Activated naive CD4-positive, alpha-beta T cell treated with anti-CD3 and anti-CD28 coated beads, Interleukin-2, amount 50 U/mL, for 24 hours (primary cell): ENCODE measurements around the gene ITGB8.

Experiments used
- H3K27ac Mint-ChIP-seq: one replicate; pipeline ENCODE4 v1.8.0; 2021; ENCODE audit warnings: mild to moderate bottlenecking, mixed read lengths
- H3K27me3 Mint-ChIP-seq: one replicate; pipeline ENCODE4 v1.8.0; 2021; ENCODE audit warnings: mixed read lengths
- H3K36me3 Mint-ChIP-seq: one replicate; pipeline ENCODE4 v1.8.0; 2021; ENCODE audit warnings: mixed read lengths
- H3K4me1 Mint-ChIP-seq: one replicate; pipeline ENCODE4 v1.8.0; 2021; ENCODE audit warnings: mixed read lengths
- H3K4me3 Mint-ChIP-seq: one replicate; pipeline ENCODE4 v1.8.0; 2021; ENCODE audit warnings: mild to moderate bottlenecking, mixed read lengths
- H3K9me3 Mint-ChIP-seq: one replicate; pipeline ENCODE4 v1.8.0; 2021; ENCODE audit warnings: mixed read lengths

ITGB8 gene

DNA sequence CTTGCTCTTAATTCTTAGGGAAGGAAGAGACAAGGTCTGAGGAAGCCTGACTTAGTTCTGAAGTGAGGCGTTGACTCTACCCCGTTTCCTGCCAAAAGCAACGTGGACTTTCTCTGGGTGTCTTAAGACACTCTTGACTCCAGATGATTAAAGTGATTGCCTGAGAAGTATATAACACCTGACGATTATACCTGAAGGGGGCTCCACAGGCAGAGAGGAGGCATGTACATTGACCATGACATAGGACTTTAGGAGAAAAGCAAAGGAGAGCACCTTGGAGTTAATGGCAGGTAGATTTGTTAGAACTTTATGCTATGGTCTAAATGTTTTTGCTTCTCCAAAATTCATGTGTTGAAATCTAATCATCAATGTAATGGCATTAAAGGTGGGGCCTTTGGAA is 15.9 kb downstream of the ITGB8 start:
- Mint-ChIP-seq H3K4me1 (no peaks in the 10 kb centered on the region), H3K9me3 (no peaks in the 10 kb centered on the region), H3K36me3 (no peaks in the 10 kb centered on the region), H3K27me3 (no peaks in the 10 kb centered on the region), H3K4me3 (no peak overlapping the region), H3K27ac (no peak overlapping the region)

DNA sequence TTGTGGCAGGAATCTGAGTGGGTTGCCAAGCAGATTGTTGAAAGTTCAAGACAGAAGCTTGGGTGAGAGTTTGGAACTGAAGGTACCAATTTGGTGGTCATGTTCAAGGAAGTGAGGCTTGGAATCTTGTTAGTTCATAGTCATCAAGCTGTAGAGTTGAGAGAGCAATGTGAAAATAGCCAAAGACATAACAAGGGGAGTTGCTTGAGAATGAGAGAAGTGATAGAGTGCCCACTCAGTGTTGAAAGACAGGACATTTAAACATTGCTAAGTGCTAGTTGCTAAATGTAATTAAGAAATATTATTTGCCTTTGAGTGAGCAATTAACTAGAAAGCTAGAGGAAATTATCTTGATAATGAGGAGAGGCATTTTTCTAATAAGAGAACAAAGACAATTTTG is 17.0 kb downstream of the ITGB8 start:
- H3K27me3 Mint-ChIP-seq, result no peaks in the 10 kb centered on the region
- H3K36me3 Mint-ChIP-seq, result no peaks in the 10 kb centered on the region
- H3K4me1 Mint-ChIP-seq, result no peaks in the 10 kb centered on the region
- no peaks in the 10 kb centered on the region for H3K9me3 Mint-ChIP-seq
- H3K4me3 Mint-ChIP-seq, result no peak overlapping the region
- H3K27ac Mint-ChIP-seq, result no peak overlapping the region

- Mint-ChIP-seq H3K9me3 (no peaks in the 10 kb centered on the region), H3K4me1 (no peaks in the 10 kb centered on the region), H3K27ac (no peak overlapping the region), H3K4me3 (no peak overlapping the region), H3K27me3 (no peaks in the 10 kb centered on the region), H3K36me3 (no peaks in the 10 kb centered on the region)
Measured at GRCh38 chr7:20348125-20348807, 17.6 kb downstream of the ITGB8 start.

DNA sequence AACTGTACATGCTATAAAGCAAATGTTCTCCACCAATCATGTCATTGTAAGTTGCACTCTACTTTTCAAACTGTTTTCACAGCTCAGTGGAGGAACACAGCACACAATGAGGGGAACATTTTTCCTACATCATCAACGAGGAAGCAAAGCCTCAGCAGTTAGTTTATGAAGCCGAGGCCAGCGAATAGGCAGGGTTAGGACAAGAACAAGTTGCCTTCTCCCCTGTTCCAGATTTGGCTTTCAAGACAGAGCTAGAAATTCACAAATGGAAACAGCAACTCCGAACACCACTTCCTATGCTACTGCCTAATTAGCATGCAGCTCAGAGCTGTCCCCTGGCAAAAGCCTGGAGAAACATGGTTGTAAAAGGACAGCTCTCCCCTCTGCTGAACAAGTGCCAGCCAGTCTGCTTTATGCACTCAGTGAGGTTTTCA is 19.8 kb downstream of the ITGB8 start:
- no peaks in the 10 kb centered on the region for H3K36me3 Mint-ChIP-seq
- H3K27ac Mint-ChIP-seq, result no peak overlapping the region
- H3K9me3 Mint-ChIP-seq, result no peaks in the 10 kb centered on the region
- H3K27me3 Mint-ChIP-seq, result no peaks in the 10 kb centered on the region
- no peaks in the 10 kb centered on the region for H3K4me1 Mint-ChIP-seq
- no peak overlapping the region for H3K4me3 Mint-ChIP-seq

DNA sequence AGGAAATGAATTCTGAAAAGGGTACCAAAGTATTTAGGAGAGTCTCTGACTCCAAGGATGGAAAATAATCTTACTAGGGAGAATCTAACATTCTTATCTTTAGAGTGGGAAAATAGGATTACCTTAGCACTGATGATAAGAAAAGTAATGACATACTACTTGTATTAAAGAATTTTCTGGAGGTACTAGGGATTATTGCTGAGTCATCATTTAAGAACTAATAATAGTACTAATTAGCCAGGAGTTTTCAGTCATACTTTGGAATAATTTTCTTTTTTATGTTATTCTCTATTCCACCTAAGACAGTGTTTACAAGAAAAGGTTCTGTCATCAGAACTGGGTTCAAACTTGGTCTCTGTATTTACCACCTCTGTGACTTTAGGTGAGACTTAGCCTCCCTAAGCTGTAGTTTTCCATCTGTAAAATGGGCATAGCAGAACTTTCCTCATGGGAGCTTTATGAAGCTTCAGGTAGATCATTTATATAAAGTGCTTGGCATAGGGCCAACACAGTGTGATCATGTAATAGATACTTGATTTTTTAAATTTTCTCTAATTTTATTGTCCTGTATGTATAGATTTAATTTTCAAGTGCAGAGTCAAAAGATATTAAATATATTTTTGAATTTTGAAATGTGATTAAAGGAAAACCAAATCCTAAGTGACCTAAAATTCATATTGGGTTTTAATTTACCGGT is 20.4 kb downstream of the ITGB8 start:
- no peaks in the 10 kb centered on the region for H3K36me3 Mint-ChIP-seq
- H3K4me3 Mint-ChIP-seq, result no peak overlapping the region

GRCh38 chr7:20351901-20352300 is 21.2 kb downstream of the ITGB8 start:
- Mint-ChIP-seq H3K36me3 (no peaks in the 10 kb centered on the region), H3K4me3 (no peak overlapping the region), H3K27ac (no peak overlapping the region), H3K9me3 (no peaks in the 10 kb centered on the region), H3K4me1 (no peaks in the 10 kb centered on the region), H3K27me3 (no peaks in the 10 kb centered on the region)

More for the DNA sequence above, 20.4 kb downstream of the ITGB8 start:
- Mint-ChIP-seq H3K4me1 (no peaks in the 10 kb centered on the region), H3K27me3 (no peaks in the 10 kb centered on the region), H3K27ac (no peak overlapping the region), H3K9me3 (no peaks in the 10 kb centered on the region)

DNA sequence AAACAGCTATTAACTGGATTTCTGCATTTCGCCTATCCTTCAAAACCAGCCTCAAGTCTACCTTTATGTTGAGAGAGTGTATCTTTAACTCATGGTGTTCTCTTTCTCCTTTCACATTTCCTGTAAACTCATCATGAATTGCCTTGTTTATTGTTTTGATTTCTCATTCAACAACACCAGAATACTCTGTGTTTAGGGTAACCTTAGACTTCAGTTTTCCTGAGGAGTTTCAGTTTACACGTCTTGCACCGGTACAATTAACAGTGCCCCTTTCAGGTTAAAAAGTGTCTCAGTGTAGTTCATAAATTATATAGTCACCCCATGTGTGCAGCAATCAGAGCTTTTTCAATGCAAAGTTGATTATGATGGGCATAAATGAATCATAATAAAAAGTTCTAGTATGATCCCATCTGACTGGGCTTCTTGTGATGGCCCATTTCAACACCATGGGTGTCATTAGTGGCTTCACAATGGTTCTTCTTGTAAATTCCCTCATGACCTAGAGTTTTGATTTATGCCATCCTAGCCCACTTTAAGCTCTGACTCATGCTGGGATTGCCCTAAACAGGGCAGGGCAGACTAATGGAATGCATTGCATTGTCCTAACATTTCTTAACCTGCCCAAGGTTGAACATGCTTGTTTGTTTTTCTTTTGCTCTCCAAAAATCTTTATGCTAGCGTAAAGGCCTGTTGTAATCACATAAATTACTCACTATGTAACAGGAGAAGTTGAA is 22.0 kb downstream of the ITGB8 start:
- H3K4me1 Mint-ChIP-seq, result no peaks in the 10 kb centered on the region
- no peaks in the 10 kb centered on the region for H3K36me3 Mint-ChIP-seq
- no peak overlapping the region for H3K4me3 Mint-ChIP-seq
- H3K9me3 Mint-ChIP-seq, result no peaks in the 10 kb centered on the region
- H3K27me3 Mint-ChIP-seq, result no peaks in the 10 kb centered on the region
- H3K27ac Mint-ChIP-seq, result no peak overlapping the region

DNA sequence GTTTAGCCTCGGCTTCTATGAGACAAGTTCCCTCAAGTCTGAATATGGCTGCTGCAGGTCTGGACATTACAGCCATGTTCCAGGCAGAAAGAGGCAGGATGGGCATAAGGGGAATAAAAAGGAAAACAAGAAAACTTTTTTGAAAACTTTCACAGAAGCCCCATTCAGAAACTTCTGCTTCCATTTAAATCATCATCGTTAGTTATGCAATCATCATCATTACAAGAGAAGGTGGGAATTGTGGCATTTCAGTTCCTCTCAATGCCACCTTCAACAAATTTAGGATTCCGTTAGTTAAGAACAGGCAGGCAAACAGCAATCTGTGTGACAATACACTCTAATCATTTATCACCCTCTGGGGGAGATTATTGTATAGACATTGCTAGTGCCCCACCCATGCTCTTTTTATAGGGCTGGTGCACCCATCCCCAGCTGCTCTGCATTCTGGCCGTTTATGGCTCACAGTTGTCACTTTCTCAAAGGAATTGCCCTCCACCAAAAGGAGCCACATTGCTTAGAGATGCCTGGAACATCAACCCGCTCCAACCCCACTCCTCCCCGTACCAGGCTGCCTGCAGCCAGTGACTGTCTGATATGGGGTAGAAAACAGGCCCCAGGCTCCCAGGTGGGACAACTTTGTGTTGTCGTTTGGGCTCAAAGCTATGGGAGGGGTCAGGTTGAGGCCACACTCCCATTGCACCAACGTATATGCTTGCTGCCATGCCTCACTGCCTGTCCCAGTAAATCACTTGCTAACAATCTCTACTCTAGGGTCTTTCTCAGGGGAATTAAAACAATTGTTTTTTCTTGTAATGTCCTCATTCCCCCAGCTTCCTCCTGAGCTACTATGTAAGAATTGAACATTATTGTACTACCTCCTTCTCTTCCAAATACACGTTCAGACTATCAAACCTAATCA is 24.2 kb downstream of the ITGB8 start:
- Mint-ChIP-seq H3K27me3 (no peaks in the 10 kb centered on the region), H3K4me1 (no peaks in the 10 kb centered on the region), H3K4me3 (no peak overlapping the region), H3K36me3 (no peaks in the 10 kb centered on the region), H3K27ac (no peak overlapping the region), H3K9me3 (no peaks in the 10 kb centered on the region)

DNA sequence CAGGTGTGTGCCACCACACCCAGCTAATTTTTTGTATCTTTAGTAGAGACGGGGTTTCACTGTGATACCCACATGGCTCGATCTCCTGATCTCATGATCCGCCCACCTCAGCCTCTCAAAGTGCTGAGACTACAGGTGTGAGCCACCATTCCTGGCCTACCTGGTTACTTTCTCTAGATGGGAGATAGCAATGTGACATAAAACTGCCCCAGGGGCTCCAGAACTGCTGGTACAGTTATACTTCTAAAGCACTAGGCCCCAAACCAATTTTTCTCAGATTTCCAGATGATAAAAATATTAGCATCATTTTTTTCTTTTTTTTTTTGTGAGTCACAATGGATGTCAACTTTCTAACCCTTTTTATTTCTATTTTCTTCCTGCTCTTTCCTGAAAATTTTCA is 27.4 kb downstream of the ITGB8 start:
- H3K36me3 Mint-ChIP-seq, result no peaks in the 10 kb centered on the region
- H3K9me3 Mint-ChIP-seq, result no peaks in the 10 kb centered on the region
- no peaks in the 10 kb centered on the region for H3K27me3 Mint-ChIP-seq
- H3K4me3 Mint-ChIP-seq, result no peak overlapping the region
- H3K27ac Mint-ChIP-seq, result no peak overlapping the region
- H3K4me1 Mint-ChIP-seq, result no peaks in the 10 kb centered on the region

DNA sequence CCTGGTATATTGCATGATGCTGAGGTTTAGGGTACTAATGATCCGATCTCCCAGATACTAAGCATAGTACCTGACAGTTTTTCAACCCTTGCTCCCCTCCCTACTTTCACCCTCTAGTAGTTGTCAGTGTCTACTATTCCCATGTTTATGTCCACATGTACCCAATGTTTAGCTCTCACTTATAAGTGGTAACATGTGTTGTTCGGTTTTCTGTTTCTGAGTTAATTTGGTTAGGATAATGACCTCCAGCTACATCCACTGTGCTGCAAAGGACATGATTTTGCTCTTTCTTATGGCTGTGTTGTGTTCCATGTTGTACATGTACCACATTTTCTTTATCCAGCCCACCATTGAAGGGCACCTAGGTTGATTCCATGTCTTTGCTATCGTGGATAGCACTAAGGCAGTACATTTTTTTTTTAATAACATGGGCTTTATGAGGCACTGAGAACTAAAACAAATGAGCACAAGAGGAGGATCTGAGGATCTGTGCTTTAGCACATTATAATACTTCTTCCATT is 28.1 kb downstream of the ITGB8 start:
- H3K4me3 Mint-ChIP-seq, result no peak overlapping the region
- no peaks in the 10 kb centered on the region for H3K4me1 Mint-ChIP-seq
- H3K27ac Mint-ChIP-seq, result no peak overlapping the region
- no peaks in the 10 kb centered on the region for H3K27me3 Mint-ChIP-seq
- H3K9me3 Mint-ChIP-seq, result no peaks in the 10 kb centered on the region
- no peaks in the 10 kb centered on the region for H3K36me3 Mint-ChIP-seq

DNA sequence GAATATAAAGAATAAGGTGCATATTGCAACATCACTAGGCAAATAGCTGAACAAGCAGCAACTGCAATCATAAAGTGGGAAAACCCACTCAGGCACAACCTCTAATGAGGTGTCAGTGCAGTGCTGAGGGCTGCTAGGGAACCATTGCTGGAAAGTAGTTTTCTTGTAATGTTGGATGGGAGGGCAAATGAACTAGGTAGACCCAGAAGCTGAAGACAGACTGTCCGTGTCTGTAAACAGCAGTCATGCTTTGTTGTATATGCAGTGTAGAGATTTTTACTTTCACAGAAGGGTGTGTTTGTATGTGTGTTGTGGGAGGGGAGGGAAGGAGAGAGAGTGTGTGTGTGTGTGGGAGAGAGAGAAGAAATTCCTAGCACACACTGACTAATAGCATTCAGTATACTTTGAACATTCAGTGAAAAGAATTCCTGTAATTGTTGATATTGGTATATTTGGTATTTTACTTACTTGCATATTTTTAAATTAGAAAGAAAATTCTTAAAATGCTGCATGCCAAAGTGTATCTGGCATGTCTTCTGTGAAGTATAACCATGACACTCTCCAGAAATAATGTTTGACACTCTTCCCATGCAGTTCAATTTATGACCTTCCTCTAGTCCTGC is 28.8 kb downstream of the ITGB8 start:
- Mint-ChIP-seq H3K27me3 (no peaks in the 10 kb centered on the region), H3K4me3 (no peak overlapping the region), H3K27ac (no peak overlapping the region), H3K4me1 (no peaks in the 10 kb centered on the region), H3K9me3 (no peaks in the 10 kb centered on the region), H3K36me3 (no peaks in the 10 kb centered on the region)

GRCh38 chr7:20362574-20363253 is 32.0 kb downstream of the ITGB8 start:
- H3K4me3 Mint-ChIP-seq, result no peak overlapping the region
- H3K9me3 Mint-ChIP-seq, result no peaks in the 10 kb centered on the region
- no peak overlapping the region for H3K27ac Mint-ChIP-seq
- H3K4me1 Mint-ChIP-seq, result no peaks in the 10 kb centered on the region
- no peaks in the 10 kb centered on the region for H3K27me3 Mint-ChIP-seq
- no peaks in the 10 kb centered on the region for H3K36me3 Mint-ChIP-seq

DNA sequence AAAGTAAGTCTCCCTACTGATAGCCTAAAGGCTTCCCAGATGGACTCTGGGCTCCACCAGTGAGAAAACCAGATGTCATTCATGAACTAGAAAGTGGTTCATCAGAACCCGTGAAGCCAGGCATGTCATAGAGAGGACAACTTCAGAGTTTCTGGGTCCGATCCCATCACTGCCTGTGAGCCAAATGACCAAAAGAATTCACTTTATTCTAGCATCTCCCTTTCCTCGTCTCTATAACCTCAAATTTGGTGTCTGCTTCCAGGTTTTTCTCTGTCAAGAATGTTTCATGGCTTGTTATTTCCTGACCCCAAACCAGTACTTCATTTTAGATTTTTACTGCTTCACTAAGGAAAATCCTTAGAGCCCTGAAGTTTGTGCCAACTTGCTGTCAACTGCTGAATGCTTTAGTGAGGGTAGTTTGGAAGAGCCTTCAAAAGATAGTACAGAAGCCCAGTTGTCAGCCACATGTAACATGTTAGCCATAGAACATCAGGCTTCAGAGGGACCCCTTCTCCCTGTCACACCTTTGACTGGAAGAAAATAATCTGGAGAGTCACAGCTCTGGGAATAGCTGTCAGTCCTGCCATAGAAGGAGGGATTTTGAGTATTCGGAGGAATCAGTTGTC is 34.0 kb downstream of the ITGB8 start:
- no peaks in the 10 kb centered on the region for H3K36me3 Mint-ChIP-seq
- no peak overlapping the region for H3K4me3 Mint-ChIP-seq
- H3K27me3 Mint-ChIP-seq, result no peaks in the 10 kb centered on the region
- no peak overlapping the region for H3K27ac Mint-ChIP-seq
- no peaks in the 10 kb centered on the region for H3K9me3 Mint-ChIP-seq
- no peaks in the 10 kb centered on the region for H3K4me1 Mint-ChIP-seq

DNA sequence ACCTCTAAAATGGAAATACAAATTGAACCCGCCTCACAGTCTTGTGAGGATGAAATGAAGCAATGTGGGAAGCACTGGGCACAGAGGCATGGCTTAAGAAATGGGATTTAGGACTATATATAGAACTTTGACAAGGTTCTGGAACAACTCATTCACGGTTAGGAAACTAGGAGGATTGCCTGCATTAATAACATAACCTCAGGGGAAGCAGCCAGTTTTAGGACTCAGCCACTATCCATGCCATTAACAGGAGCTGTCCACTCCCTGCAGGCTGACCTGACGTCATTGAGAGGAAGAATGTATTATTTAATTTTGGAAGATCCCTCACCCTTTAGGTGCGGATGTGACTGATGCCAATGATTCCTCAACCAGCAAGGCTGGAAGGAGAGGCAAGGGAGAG is 34.8 kb downstream of the ITGB8 start:
- no peaks in the 10 kb centered on the region for H3K36me3 Mint-ChIP-seq
- no peak overlapping the region for H3K27ac Mint-ChIP-seq
- H3K4me1 Mint-ChIP-seq, result no peaks in the 10 kb centered on the region
- no peak overlapping the region for H3K4me3 Mint-ChIP-seq
- no peaks in the 10 kb centered on the region for H3K27me3 Mint-ChIP-seq
- no peaks in the 10 kb centered on the region for H3K9me3 Mint-ChIP-seq
